ENCODE data around the gene MAT2B. TPM values are rescaled to one million over a fixed set of nuclear protein-coding genes. Genes with fewer than 3 reads are reported as not detected.

MAT2B gene
- total RNA-seq, 4 donors from 2014 or later: 23.7 to 52.9 (median 28.9) TPM

DNA sequence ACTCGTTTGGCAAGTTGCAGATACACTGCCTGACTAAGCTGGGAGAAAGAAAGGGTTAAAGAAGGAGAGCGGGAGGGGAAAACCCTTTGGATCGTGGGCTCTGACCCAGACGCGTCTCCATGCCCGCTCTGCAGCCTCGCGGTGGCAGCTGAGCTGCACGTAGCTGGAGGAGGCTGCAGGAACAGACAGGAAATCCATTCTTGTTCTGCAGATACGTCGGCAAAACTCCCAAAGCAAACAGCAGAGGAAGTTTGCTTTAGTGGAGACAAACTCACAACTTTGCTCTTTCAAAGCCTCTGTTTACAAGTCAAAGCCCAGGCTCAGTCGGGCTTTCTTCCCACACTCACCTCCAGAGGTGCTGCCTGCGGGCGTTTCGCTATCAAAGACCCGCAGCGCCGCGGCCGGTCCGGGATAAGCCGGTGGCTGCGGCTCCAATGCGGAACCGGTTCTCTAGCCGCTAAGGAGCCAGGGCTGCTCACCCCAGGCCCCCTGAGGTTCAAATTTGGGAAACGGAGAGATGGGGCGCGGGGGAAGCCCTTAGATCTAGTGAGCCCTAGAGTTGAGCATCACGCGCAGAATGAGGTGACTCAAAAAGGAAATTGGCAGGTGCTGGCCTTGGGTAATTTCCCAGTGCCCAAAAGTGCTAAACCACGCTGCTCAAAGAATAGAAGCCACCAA is 60.7 kb downstream of the MAT2B start:
- peaks cover 0 to 29% (median 12%) of the 10 kb centered on the region in 4 donors for H3K4me1 ChIP-seq
- no peak for DNase-seq (ENCODE audit: low spot score in 2 of 2)
- H3K9me3 ChIP-seq: no peaks in the 10 kb centered on the region
- no peaks in the 10 kb centered on the region for H3K36me3 ChIP-seq
- H3K4me3 ChIP-seq: peak overlapping the region in 3 of 4 donors; percentile 10 to 43 (median 31)
- H3K27me3 ChIP-seq: peaks cover 0 to 38% of the 10 kb centered on the region in 2 donors
- 6 to 7% methylated on average over 31 to 32 of the region's 32 CpGs for WGBS, 2 donors
- H3K27ac ChIP-seq: no peak overlapping the region
- TF ChIP-seq, protein P1, sequence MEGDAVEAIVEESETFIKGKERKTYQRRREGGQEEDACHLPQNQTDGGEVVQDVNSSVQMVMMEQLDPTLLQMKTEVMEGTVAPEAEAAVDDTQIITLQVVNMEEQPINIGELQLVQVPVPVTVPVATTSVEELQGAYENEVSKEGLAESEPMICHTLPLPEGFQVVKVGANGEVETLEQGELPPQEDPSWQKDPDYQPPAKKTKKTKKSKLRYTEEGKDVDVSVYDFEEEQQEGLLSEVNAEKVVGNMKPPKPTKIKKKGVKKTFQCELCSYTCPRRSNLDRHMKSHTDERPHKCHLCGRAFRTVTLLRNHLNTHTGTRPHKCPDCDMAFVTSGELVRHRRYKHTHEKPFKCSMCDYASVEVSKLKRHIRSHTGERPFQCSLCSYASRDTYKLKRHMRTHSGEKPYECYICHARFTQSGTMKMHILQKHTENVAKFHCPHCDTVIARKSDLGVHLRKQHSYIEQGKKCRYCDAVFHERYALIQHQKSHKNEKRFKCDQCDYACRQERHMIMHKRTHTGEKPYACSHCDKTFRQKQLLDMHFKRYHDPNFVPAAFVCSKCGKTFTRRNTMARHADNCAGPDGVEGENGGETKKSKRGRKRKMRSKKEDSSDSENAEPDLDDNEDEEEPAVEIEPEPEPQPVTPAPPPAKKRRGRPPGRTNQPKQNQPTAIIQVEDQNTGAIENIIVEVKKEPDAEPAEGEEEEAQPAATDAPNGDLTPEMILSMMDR (IDR thresholded peaks at IDR 0.05): no peak
- TF ChIP-seq POLR2A (IDR thresholded peaks at IDR 0.05) (no peak), EP300 (IDR thresholded peaks at IDR 0.05) (no peak)

GRCh38 chr5:163566678-163567077 is 61.3 kb downstream of the MAT2B start:
- H3K4me1 ChIP-seq: peaks cover 0 to 30% (median 12%) of the 10 kb centered on the region in 4 donors
- WGBS, 2 donors: 32 to 48% methylated on average over 3 of the region's 3 CpGs
- H3K4me3 ChIP-seq: peak overlapping the region in 1 of 4 donors; percentile 43
- DNase-seq (ENCODE audit: low spot score in 2 of 2): no peak
- TF ChIP-seq EP300 (IDR thresholded peaks at IDR 0.05) (no peak), POLR2A (IDR thresholded peaks at IDR 0.05) (no peak)
- TF ChIP-seq, protein P1 (IDR thresholded peaks at IDR 0.05): no peak
- no peaks in the 10 kb centered on the region for H3K36me3 ChIP-seq
- H3K27ac ChIP-seq: no peak overlapping the region
- peaks cover 0 to 38% of the 10 kb centered on the region in 2 donors for H3K27me3 ChIP-seq
- H3K9me3 ChIP-seq: no peaks in the 10 kb centered on the region

DNA sequence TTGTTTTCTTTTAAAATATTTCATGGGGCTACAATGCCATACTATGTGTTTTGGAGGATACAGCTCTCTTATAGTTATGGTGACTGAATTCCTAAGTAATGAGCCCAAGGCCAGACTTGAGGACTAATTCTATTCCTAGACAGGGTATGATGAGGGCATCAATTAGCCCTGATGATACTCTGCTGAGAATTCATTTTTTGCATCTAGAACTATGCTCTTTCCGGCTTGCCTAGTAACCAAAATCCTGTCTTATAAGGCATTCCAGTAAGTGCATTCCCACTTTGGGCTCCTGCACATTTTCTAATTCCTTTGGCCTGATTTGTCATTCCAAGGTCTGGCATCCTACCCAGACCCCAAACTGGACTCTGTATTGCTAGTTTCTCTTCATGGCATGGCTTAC is 62.4 kb downstream of the MAT2B start:
- WGBS, 2 donors: 68 to 83% methylated on average over 1 of the region's 1 CpG
- peaks cover 0 to 33% (median 12%) of the 10 kb centered on the region in 4 donors for H3K4me1 ChIP-seq
- H3K4me3 ChIP-seq: no peak overlapping the region
- H3K36me3 ChIP-seq: no peaks in the 10 kb centered on the region
- DNase-seq (ENCODE audit: low spot score in 2 of 2): no peak
- H3K9me3 ChIP-seq: no peaks in the 10 kb centered on the region
- peaks cover 0 to 38% of the 10 kb centered on the region in 2 donors for H3K27me3 ChIP-seq
- TF ChIP-seq, protein P1 (IDR thresholded peaks at IDR 0.05): no peak
- TF ChIP-seq POLR2A (IDR thresholded peaks at IDR 0.05): no peak
- no peak for TF ChIP-seq EP300 (IDR thresholded peaks at IDR 0.05)
- no peak overlapping the region for H3K27ac ChIP-seq

Other genes starting within 250 kb of the MAT2B start
- 100 to 1,000 TPM; 103 to 146 (median 113) TPM for gene CCNG1, start 68.0 kb upstream of the MAT2B start, total RNA-seq
- 10 to 100 TPM in 1 of 4 donors, 1 to 10 TPM in 3; 4.6 to 14.5 (median 5.5) TPM for gene NUDCD2, start 45.5 kb upstream of the MAT2B start, total RNA-seq
- gene HMMR, start 45.0 kb upstream of the MAT2B start, total RNA-seq: 1 to 10 TPM in 1 of 4 donors, under 1 TPM in 3; 0.66 to 1.0 (median 0.84) TPM

Data from tibial nerve (tissue), 4 donors.